Osteoblast (primary cell): ENCODE measurements around the gene YWHAB. TPM values are rescaled to one million over a fixed set of nuclear protein-coding genes. Genes with fewer than 3 reads are reported as not detected.
"Not testable (repeated sequence)": the region's sequence is repeated elsewhere in the genome, so short reads cannot be mapped to it uniquely, and the experiment has no call there.

Experiments used
- DNase-seq: peaks from one replicate; pipeline ENCODE4 v3.0.0; 2011; ENCODE audit warnings: low spot score, mixed read lengths; ENCODE audit not compliant: insufficient read length; ENCODE audit errors: missing footprints
- H2AFZ ChIP-seq: 2 replicates; pipeline ENCODE4 v1.6.0; 2011; ENCODE audit warnings: mild to moderate bottlenecking, low read length
- H3K27ac ChIP-seq: 2 replicates; pipeline ENCODE4 v1.5.1; 2011; ENCODE audit warnings: mild to moderate bottlenecking, low read depth, low read length, moderate library complexity
- H3K27me3 ChIP-seq: 2 replicates; pipeline ENCODE4 v1.6.0; 2012; ENCODE audit warnings: mild to moderate bottlenecking, control low read depth, inconsistent platforms, low read length, moderate library complexity; ENCODE audit not compliant: insufficient read depth
- H3K36me3 ChIP-seq: 2 replicates; pipeline ENCODE4 v1.5.1; 2011; ENCODE audit warnings: mild to moderate bottlenecking, low read length, control low read depth, moderate library complexity; ENCODE audit not compliant: insufficient read depth
- H3K4me1 ChIP-seq: 2 replicates; pipeline ENCODE4 v1.5.1; 2011; ENCODE audit warnings: mild to moderate bottlenecking, low read length, control low read depth, moderate library complexity; ENCODE audit not compliant: insufficient read depth
- H3K4me2 ChIP-seq: 2 replicates; pipeline ENCODE4 v1.6.0; 2011; ENCODE audit warnings: mild to moderate bottlenecking, low read length; ENCODE audit not compliant: insufficient read depth
- H3K4me3 ChIP-seq: fragments of 200-600 bp; sonication (generic); 3 replicates; pipeline ENCODE4 v1.5.1; 2012; ENCODE audit warnings: mild to moderate bottlenecking, low read length, inconsistent platforms; ENCODE audit not compliant: insufficient read depth
- H3K79me2 ChIP-seq: 2 replicates; pipeline ENCODE4 v1.6.0; 2012; ENCODE audit warnings: mild to moderate bottlenecking, low read length, control low read depth, inconsistent platforms; ENCODE audit not compliant: insufficient read depth
- H3K9me3 ChIP-seq: 2 replicates; pipeline ENCODE4 v1.5.1; 2011; ENCODE audit warnings: low read depth, low read length, control low read depth
- H4K20me1 ChIP-seq: 2 replicates; pipeline ENCODE4 v1.6.0; 2012; ENCODE audit warnings: mild to moderate bottlenecking, low read length, control low read depth; ENCODE audit not compliant: insufficient read depth
- total RNA-seq: library from RNA; depleted of rRNA; stranded (reverse); fragments of >200 nt; gene quantifications from 2 replicates; pipeline ENCODE4 v1.2.3, GENCODE V29; 2012
- TF ChIP-seq, protein P1 (sequence below): IDR thresholded peaks from 2 replicates; pipeline ENCODE4 v1.5.1; 2011; ENCODE audit warnings: mild to moderate bottlenecking, low read depth, low read length, moderate library complexity; ENCODE audit errors: extremely low read depth

The YWHAB gene
- total RNA-seq, 1 donor, result 121 TPM

DNA sequence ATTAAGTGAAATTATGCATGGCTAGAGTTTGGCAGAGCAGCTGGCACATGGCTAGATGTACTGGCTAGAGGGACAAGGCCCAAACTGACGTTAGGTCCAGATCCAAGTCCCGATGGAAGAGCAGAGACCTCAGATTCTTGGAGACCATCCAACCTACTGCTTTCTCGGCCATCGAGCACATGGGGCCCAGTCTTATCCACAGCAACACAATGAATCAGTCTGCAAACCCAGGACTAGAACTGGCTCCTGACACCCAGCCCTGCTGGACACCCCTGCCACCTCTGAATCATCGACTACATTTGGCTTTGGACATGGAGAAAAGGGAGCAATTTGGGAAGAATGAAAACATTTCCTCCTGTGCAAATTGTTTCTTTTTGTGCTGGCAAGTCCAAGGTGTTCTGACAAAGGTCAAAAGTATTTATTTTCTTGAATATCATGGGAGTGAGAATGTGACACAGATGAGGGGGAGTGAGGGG is 23.9 kb upstream of the YWHAB start:
- H3K79me2 ChIP-seq, result no peaks in the 10 kb centered on the region
- H3K36me3 ChIP-seq, result no peaks in the 10 kb centered on the region
- no peak overlapping the region for H3K4me3 ChIP-seq
- H3K27me3 ChIP-seq, result peaks cover 4% of the 10 kb centered on the region
- DNase-seq, result peak; percentile 80
- H2AFZ ChIP-seq, result no peak overlapping the region
- no peak overlapping the region for H3K4me2 ChIP-seq
- H3K9me3 ChIP-seq, result no peaks in the 10 kb centered on the region
- peaks cover 5% of the 10 kb centered on the region for H3K4me1 ChIP-seq
- TF ChIP-seq, protein P1, sequence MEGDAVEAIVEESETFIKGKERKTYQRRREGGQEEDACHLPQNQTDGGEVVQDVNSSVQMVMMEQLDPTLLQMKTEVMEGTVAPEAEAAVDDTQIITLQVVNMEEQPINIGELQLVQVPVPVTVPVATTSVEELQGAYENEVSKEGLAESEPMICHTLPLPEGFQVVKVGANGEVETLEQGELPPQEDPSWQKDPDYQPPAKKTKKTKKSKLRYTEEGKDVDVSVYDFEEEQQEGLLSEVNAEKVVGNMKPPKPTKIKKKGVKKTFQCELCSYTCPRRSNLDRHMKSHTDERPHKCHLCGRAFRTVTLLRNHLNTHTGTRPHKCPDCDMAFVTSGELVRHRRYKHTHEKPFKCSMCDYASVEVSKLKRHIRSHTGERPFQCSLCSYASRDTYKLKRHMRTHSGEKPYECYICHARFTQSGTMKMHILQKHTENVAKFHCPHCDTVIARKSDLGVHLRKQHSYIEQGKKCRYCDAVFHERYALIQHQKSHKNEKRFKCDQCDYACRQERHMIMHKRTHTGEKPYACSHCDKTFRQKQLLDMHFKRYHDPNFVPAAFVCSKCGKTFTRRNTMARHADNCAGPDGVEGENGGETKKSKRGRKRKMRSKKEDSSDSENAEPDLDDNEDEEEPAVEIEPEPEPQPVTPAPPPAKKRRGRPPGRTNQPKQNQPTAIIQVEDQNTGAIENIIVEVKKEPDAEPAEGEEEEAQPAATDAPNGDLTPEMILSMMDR, result no peak
- no peak overlapping the region for H3K27ac ChIP-seq
- H4K20me1 ChIP-seq, result no peaks in the 10 kb centered on the region

DNA sequence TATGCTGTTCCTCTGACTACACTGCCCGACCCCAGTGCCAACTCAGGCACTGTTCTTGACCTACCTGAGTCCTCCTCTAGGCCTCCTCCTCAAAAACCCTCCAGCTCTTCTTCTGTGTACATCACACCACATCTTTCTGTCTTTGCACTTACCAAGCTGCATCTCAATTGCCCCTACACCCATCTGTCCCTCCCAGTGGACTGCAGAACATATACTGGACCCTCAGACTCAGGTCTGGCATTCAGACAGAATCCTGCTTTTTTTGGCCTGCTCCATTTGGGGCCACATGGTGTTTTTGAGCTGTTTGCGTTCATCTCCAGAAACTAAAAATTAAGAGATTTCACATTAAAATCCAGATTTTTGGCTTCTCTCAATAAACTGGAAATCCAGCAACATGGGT is 23.2 kb upstream of the YWHAB start:
- Histone ChIP-seq H3K4me2 (no peak overlapping the region), H3K36me3 (no peaks in the 10 kb centered on the region), H3K27me3 (no peaks in the 10 kb centered on the region), H3K9me3 (no peaks in the 10 kb centered on the region), H3K4me1 (peaks cover 8% of the 10 kb centered on the region), H4K20me1 (no peaks in the 10 kb centered on the region), H3K4me3 (no peak overlapping the region), H2AFZ (peak overlapping the region; percentile 30), H3K27ac (no peak overlapping the region), H3K79me2 (no peaks in the 10 kb centered on the region)
- TF ChIP-seq, protein P1, result no peak
- DNase-seq, result peak; percentile 27

DNA sequence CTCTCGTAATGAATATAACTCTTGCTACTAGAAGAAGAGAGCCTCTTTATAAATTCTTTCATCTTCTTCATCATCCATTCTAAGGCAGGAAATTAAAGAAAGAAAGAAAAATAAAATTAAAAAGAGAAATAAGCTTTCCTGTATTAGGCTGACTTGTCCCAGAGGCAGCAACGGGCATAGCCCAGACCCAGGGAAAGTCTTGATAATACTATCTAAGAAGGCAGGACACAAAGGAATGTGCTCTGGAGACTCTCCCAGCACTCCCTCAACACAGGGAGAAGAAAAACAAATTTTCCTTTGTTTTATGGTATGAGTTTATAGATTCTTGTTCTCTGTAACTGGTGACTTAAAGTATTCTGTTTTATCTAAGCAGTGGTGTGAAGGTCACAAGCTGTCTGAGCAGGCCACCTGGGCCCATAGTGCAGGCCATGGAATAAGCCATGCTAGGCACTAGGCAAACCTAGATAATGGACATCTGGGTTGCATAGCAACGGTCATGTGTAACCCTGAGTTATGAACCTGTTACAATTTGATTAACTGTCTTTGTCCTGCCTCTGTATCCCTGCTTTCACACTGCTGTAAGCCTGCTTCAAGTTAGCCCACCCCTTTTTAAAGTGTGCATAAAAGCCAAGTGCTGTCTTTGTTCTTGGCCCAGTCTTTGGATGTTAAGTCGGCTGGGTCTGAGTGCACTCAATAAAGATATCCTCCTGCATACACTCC is 22.0 kb upstream of the YWHAB start:
- not testable (repeated sequence) for H3K4me2 ChIP-seq, H3K27ac ChIP-seq, H4K20me1 ChIP-seq, DNase-seq, H3K27me3 ChIP-seq, H3K9me3 ChIP-seq, H3K4me1 ChIP-seq, H3K4me3 ChIP-seq, H3K36me3 ChIP-seq, H2AFZ ChIP-seq, H3K79me2 ChIP-seq

DNA sequence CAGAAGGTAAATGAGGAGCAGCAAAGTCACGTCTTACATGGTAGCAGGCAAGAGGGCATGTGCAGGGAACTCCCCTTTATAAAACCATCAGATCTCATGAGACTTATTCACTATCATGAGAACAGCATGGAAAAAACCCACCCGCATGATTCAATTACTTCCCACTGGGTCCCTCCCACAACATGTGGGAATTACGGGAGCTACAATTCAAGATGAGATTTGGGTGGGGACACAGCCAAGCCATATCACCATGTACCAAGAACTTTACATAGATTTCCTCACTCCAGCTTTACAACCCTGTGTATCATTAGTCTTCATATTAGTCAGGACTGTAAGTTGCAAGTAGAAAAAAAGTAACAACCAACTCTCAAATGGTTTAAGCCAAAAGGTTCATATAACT is 21.0 kb upstream of the YWHAB start:
- not testable (repeated sequence) for H4K20me1 ChIP-seq, H3K4me3 ChIP-seq, H3K79me2 ChIP-seq, H3K4me1 ChIP-seq, H2AFZ ChIP-seq, DNase-seq, H3K27ac ChIP-seq, H3K9me3 ChIP-seq, H3K36me3 ChIP-seq, H3K4me2 ChIP-seq
- peaks cover 12% of the 10 kb centered on the region for H3K27me3 ChIP-seq

DNA sequence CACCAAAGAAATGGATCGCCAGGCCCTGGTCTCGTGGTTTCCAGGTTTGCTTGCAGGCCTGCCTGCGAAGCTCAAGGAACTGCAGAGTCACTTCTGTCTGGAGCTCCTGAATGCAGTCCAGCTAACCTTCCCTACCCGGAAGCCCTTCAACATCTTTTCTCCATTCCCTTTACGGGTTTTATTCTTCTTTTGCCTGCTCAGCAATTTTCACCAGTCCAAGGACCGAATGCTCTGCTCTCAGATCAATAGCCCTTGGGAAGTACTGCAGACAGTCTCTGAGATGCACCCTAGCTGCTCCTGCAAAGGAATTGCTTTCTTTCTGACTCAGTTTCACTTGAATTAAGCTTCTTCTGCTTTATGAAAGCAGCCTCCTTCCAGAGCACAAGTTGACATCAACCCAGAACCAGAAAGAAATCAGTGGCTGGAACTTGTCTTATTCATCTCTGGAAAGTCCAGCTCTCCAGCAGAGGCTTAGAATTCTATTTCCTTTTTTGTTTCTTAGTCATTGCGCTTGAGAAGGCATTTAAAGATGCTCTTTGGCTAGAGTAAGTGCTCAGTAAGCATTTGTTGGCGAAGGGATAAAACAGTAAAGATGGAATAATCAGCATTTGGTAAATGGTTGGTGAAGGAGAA is 18.7 kb upstream of the YWHAB start:
- Histone ChIP-seq H3K4me2 (peak overlapping the region; percentile 57), H2AFZ (no peak overlapping the region), H3K36me3 (no peaks in the 10 kb centered on the region)

More for the DNA sequence above, 18.7 kb upstream of the YWHAB start:
- no peaks in the 10 kb centered on the region for H3K9me3 ChIP-seq
- no peak overlapping the region for H3K4me3 ChIP-seq
- no peak for DNase-seq
- no peaks in the 10 kb centered on the region for H4K20me1 ChIP-seq
- TF ChIP-seq, protein P1, result no peak
- no peaks in the 10 kb centered on the region for H3K79me2 ChIP-seq
- H3K27ac ChIP-seq, result no peak overlapping the region
- H3K4me1 ChIP-seq, result peaks cover 9% of the 10 kb centered on the region
- H3K27me3 ChIP-seq, result peaks cover 15% of the 10 kb centered on the region
